ENCODE measurements around the gene SFXN3.

- TF ChIP-seq CTCF (IDR thresholded peaks at IDR 0.05) (no peak), POLR2AphosphoS5 (IDR thresholded peaks at IDR 0.05) (no peak), EP300 (IDR thresholded peaks at IDR 0.05) (no peak)
Measured at GRCh38 chr10:100983868-100984671, 47.0 kb upstream of the SFXN3 start.

Measured in sigmoid colon (tissue), 4 donors.